Left lung (tissue), 10 donors: ENCODE results near the gene PTPN11. TPM values are rescaled to one million over a fixed set of nuclear protein-coding genes. Genes with fewer than 3 reads are reported as not detected.
"Not testable (repeated sequence)": the region's sequence is repeated elsewhere in the genome, so short reads cannot be mapped to it uniquely, and the experiment has no call there.

ENCODE experiments used
- ATAC-seq: fragments of 200-7000 bp; cut with Tn5 transposase; one replicate; pipeline ENCODE4 v1.9.1; 2020; ENCODE audit warnings: moderate library complexity
- DNase-seq, 4 donors: peaks; one replicate each; pipeline ENCODE4 v3.0.0-alpha.2; 2013 to 2020
- H3K27ac ChIP-seq, 2 donors: fragments of 200-600 bp; sonication (generic) in 1 of 2; one replicate each; pipeline versions ENCODE4 v1.5.0 to v1.8.0; 2020 to 2021
- H3K27me3 ChIP-seq, 2 donors: fragments of 200-600 bp; sonication (generic) in 1 of 2; one replicate each; pipeline versions ENCODE4 v1.5.0 to v1.8.0; 2020 to 2021
- H3K36me3 ChIP-seq, 2 donors: fragments of 200-600 bp; sonication (generic) in 1 of 2; one replicate each; pipeline versions ENCODE4 v1.5.0 to v1.8.0; 2020 to 2021
- H3K4me1 ChIP-seq, 2 donors: fragments of 200-600 bp; one replicate each; pipeline ENCODE4 v1.8.0; 2021
- H3K4me3 ChIP-seq, 2 donors: fragments of 200-600 bp; sonication (generic) in 1 of 2; one replicate each; pipeline versions ENCODE4 v1.5.0 to v1.8.0; 2020 to 2021; ENCODE audit warnings: mild to moderate bottlenecking in 1 of 2
- H3K9me3 ChIP-seq, 2 donors: fragments of 200-600 bp; sonication (generic) in 1 of 2; one replicate each; pipeline versions ENCODE4 v1.5.0 to v1.8.0; 2020 to 2021
- CTCF ChIP-seq, 2 donors: fragments of 200-600 bp; sonication (generic) in 1 of 2; IDR thresholded peaks; one replicate each; pipeline versions ENCODE4 v1.5.0 to v1.8.0; 2021; ENCODE audit warnings: antibody characterized with exemption in 2 of 2
- intact Hi-C, 2 donors: fragments of 100-400 bp; cut with DNase I; formaldehyde crosslinking; loops; one replicate each; pipeline versions ENCODE4 v1.11.2 to v1.14.2; 2022
- polyA plus RNA-seq, 6 donors: library from polyadenylated mRNA; unstranded; fragments of 120-200 nt; gene quantifications; one replicate each; pipeline ENCODE4 v1.2.1, GENCODE V29; 2013; ENCODE audit not compliant: insufficient read length in 6 of 6
- total RNA-seq, 2 donors: library from RNA; stranded (reverse); fragmentation: NEBNext Ultra II Directional; extraction: Animal tissue kit (Norgen Biotek cat#: 25700); gene quantifications; one replicate each; pipeline ENCODE4 v1.2.1, GENCODE V29; 2021
- donor health status: DM: no; HTN: yes; CAD: no.
- donor health status: DM: no; HTN: no; CAD: no.

PTPN11 gene
- total and polyA plus RNA-seq, 8 donors: 56.5 to 118 (median 64.4) TPM

DNA sequence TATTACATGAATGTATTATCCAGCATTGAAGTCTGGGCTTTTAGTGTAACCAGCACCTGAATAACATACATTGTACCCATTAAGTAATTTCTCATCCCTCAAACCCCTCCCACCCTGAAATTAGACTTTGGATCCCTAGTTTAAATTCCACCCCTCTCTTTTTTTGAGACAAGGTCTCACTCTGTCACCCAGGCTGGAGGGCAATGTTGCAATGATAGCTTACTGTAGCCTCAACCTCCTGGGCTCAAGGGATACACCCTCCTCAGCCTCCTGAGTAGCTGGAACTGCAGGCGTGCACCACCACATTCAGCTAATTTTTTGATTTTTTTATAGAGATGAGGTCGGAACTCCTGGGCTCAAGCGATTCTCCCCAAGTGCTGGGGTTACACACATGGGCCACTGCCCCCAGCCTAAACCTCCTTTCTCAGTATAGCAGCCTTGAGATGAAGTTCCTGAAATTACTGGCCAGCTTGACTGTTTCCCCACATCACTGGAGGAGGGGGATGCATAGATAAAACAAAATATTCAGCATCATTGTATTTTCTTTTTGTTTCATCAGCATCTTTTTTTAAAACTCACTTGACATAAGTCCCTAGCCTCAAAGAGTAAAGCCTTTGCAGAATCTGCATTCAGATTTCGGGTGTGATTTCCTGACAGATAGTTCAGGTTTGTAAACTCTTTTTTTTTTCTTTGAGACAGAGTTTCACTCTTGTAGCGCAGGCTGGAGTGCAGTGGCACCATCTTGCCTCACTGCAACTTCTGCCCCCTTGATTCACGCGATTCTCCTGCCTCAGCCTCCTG, 7.0 kb downstream of the PTPN11 start:
- Histone ChIP-seq H3K36me3 (no peaks in the 10 kb centered on the region), H3K4me3 (no peak overlapping the region), H3K9me3 (no peaks in the 10 kb centered on the region), H3K27ac (no peak overlapping the region), H3K4me1 (peaks cover 6 to 33% of the 10 kb centered on the region in 2 donors), H3K27me3 (no peaks in the 10 kb centered on the region)
- no peak for TF ChIP-seq CTCF (IDR thresholded peaks at IDR 0.05)
- intact Hi-C loops: no loop called here
- no peak for DNase-seq
- ATAC-seq: no peak

DNA sequence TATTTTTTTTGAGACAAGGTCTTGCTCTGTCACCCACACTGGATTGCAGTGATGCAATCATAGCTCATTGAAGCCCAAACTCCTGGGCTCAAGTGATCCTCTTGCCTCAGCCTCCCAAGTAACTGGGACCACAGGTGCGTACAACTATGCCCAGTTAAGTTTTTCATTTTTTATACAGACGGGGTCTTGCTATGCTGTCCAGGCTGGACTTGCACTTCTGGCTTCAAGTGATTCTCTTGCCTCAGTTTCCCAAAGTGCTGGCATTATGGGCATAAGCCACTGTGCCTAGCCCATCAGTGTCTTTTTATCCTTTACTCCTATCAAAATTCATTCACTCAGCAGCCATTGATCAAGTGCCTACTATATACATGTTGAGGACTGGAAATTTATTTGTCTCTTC, 9.0 kb downstream of the PTPN11 start:
- H3K27me3 ChIP-seq: no peaks in the 10 kb centered on the region
- no peak overlapping the region for H3K4me3 ChIP-seq
- no peaks in the 10 kb centered on the region for H3K9me3 ChIP-seq
- intact Hi-C loops: no loop called here
- DNase-seq (no peak), ATAC-seq (no peak)
- H3K27ac ChIP-seq: no peak overlapping the region
- no peak for TF ChIP-seq CTCF (IDR thresholded peaks at IDR 0.05)
- H3K36me3 ChIP-seq: no peaks in the 10 kb centered on the region
- H3K4me1 ChIP-seq: peaks cover 0 to 13% of the 10 kb centered on the region in 2 donors

GRCh38 chr12:112430929-112431328, 12.2 kb downstream of the PTPN11 start:
- ATAC-seq (no peak), DNase-seq (no peak)
- no peaks in the 10 kb centered on the region for H3K36me3 ChIP-seq
- H3K4me1 ChIP-seq: no peaks in the 10 kb centered on the region
- no peak overlapping the region for H3K4me3 ChIP-seq
- TF ChIP-seq CTCF (IDR thresholded peaks at IDR 0.05): no peak
- H3K27me3 ChIP-seq: no peaks in the 10 kb centered on the region
- no peak overlapping the region for H3K27ac ChIP-seq
- intact Hi-C loops: no loop called here
- no peaks in the 10 kb centered on the region for H3K9me3 ChIP-seq

- ATAC-seq: no peak
- intact Hi-C loops: no loop called here
- Histone ChIP-seq H3K4me1 (no peaks in the 10 kb centered on the region), H3K36me3 (no peaks in the 10 kb centered on the region), H3K27ac (no peak overlapping the region), H3K9me3 (no peaks in the 10 kb centered on the region), H3K4me3 (no peak overlapping the region), H3K27me3 (no peaks in the 10 kb centered on the region)
- TF ChIP-seq CTCF (IDR thresholded peaks at IDR 0.05): no peak
- no peak for DNase-seq
These were observed 13.2 kb downstream of the PTPN11 start for GRCh38 chr12:112431965-112432364.

DNA sequence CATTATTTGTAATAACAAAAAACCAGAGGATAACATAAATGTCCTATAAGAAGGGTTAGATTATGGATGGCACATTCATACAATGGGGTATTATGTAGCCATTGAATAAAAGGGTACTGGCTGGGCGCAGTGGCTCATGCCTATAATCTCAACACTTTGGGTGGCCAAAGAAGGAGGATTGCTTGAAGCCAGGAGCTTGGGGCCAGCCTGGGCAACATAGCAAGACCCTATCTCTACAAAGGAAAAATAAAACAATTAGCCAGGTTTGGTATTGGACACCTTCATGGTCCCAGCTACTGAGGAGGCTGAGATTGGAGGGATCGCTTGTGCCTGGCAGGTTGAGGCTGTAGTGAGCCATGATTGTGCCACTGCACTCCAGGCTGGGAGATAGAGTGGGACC, 14.8 kb downstream of the PTPN11 start:
- Histone ChIP-seq H3K36me3 (no peaks in the 10 kb centered on the region), H3K27me3 (no peaks in the 10 kb centered on the region), H3K4me1 (no peaks in the 10 kb centered on the region), H3K4me3 (no peak overlapping the region), H3K27ac (no peak overlapping the region), H3K9me3 (no peaks in the 10 kb centered on the region)
- no peak for TF ChIP-seq CTCF (IDR thresholded peaks at IDR 0.05)
- no peak for DNase-seq
- ATAC-seq: no peak
- intact Hi-C loops: no loop called here

- DNase-seq, H3K27ac ChIP-seq, H3K4me1 ChIP-seq, H3K36me3 ChIP-seq, H3K9me3 ChIP-seq, intact Hi-C loops, H3K4me3 ChIP-seq, H3K27me3 ChIP-seq, ATAC-seq: not testable (repeated sequence)
These were observed 19.9 kb downstream of the PTPN11 start for GRCh38 chr12:112438645-112439044.
